ENCODE measurements around the gene PGLYRP3. TPM values are rescaled to one million over a fixed set of nuclear protein-coding genes. Genes with fewer than 3 reads are reported as not detected.

The PGLYRP3 gene
- total and polyA plus RNA-seq, 2 donors (not counting 3 experiments of a cell fraction or from before 2014, with no cell fraction given): not detected

GRCh38 chr1:153265457-153265856 lies 47.3 kb downstream of the PGLYRP3 start:
- Histone ChIP-seq H3K9me1 (replicated peaks; ENCODE audit: control insufficient read depth, extremely low read depth, insufficient read depth, low read length) (peaks cover 2% of the 10 kb centered on the region), H3K27ac (ENCODE audit: insufficient read depth, low read depth, low read length) (no peak overlapping the region), H3K4me2 (ENCODE audit: insufficient read depth, low read length) (no peak overlapping the region), H4K20me1 (replicated peaks; ENCODE audit: control insufficient read depth, extremely low read depth, insufficient read depth, low read length) (no peaks in the 10 kb centered on the region), H3K36me3 (ENCODE audit: control insufficient read depth in 2 of 2, extremely low read depth in 1 of 2, insufficient read depth in 2 of 2, low read length in 2 of 2) (no peaks in the 10 kb centered on the region), H3K27me3 (ENCODE audit: control insufficient read depth in 2 of 2, insufficient read depth in 2 of 2, low read length in 2 of 2) (peaks cover 24 to 35% of the 10 kb centered on the region in 2 experiments), H2AFZ (ENCODE audit: low read depth, low read length) (no peak overlapping the region), H3K79me2 (ENCODE audit: control insufficient read depth, insufficient read depth, low read length) (no peaks in the 10 kb centered on the region), H3K9me3 (replicated peaks; ENCODE audit: control insufficient read depth, insufficient read depth, low read length) (no peaks in the 10 kb centered on the region), H3K4me3 (replicated peaks in 1 of 3; ENCODE audit: insufficient read depth in 1 of 3, low read depth in 1 of 3, low read length in 3 of 3) (no peak overlapping the region), H3K4me1 (ENCODE audit: control insufficient read depth, extremely low read depth, insufficient read depth, low read length) (no peaks in the 10 kb centered on the region), H3K9ac (replicated peaks; ENCODE audit: extremely low read depth, insufficient read depth, low read length) (no peak overlapping the region)
- intact Hi-C loops (cut with micrococcal nuclease): no loop called here
- no TSS peak for BruUV-seq (replicated peaks)
- ChIA-PET CTCF (no interaction called here), POLR2A (no interaction called here)
- TF ChIP-seq JUN (IDR thresholded peaks at IDR 0.05; ENCODE audit: borderline replicate concordance, insufficient read depth, insufficient read length, low read depth): no peak
- no peak for TF ChIP-seq FOS (IDR thresholded peaks at IDR 0.05; ENCODE audit: borderline replicate concordance, insufficient read depth, low read length)
- TF ChIP-seq POLR2AphosphoS5 (IDR thresholded peaks at IDR 0.05; ENCODE audit: insufficient read depth, low read depth, low read length): no peak
- no peak for TF ChIP-seq MAX (IDR thresholded peaks at IDR 0.05; ENCODE audit: insufficient read depth, insufficient read length)
- no peak for TF ChIP-seq POLR2A (IDR thresholded peaks at IDR 0.05; ENCODE audit: low read depth, low read length)
- TF ChIP-seq GATA2 (IDR thresholded peaks at IDR 0.05; ENCODE audit: insufficient read depth, insufficient read length, low read depth, low read length): no peak
- no peak for TF ChIP-seq MYC (IDR thresholded peaks at IDR 0.05; ENCODE audit: low read depth, low read length)
- no peak for TF ChIP-seq CTCF (IDR thresholded peaks at IDR 0.05; ENCODE audit: extremely low read depth in 1 of 2, insufficient read depth in 1 of 2, low read depth in 1 of 2, low read length in 2 of 2)
- TF ChIP-seq EZH2 (IDR thresholded peaks at IDR 0.05; ENCODE audit: borderline replicate concordance, low read depth, low read length, severe bottlenecking): no peak
- dilution Hi-C loops (cut with MboI; ENCODE audit: extremely low pct_ligation_motif_present, low sequenced_read_pairs): no loop called here
- DNase-seq (ENCODE audit: low read depth, low spot score) (no peak), FAIRE-seq (no peak)
